A172 (cell line): ENCODE results near the gene DIS3L2. TPM values are rescaled to one million over a fixed set of nuclear protein-coding genes. Genes with fewer than 3 reads are reported as not detected.

ENCODE experiments used
- total RNA-seq: library from RNA; depleted of rRNA; stranded (reverse); fragments of >200 nt; shearing (Covaris generic); gene quantifications from 2 replicates; pipeline ENCODE4 v1.2.3, GENCODE V29; 2014; rRNA removed

The DIS3L2 gene
- total RNA-seq, 1 experiment from 2014 or later = 19.2 TPM

Other genes with a start within 250 kb of the DIS3L2 start
- 41.0 and 41.9 TPM in 2 replicates for gene PDE6D, start 180.4 kb upstream of the DIS3L2 start, total RNA-seq
- 39.4 and 43.5 TPM in 2 replicates for gene COPS7B, start 175.3 kb upstream of the DIS3L2 start, total RNA-seq
- 0.12 TPM in 1 of 2 replicates, not detected in the other for gene NPPC, start 35.3 kb upstream of the DIS3L2 start, total RNA-seq